Measurements from ENCODE around the gene CYP1B1.
"Not testable (repeated sequence)": the region's sequence is repeated elsewhere in the genome, so short reads cannot be mapped to it uniquely, and the experiment has no call there.

- TF ChIP-seq CTCF, POLR2A (IDR thresholded peaks at IDR 0.05): not testable (repeated sequence)
Observed at GRCh38 chr2:38085998-38086698, 10.2 kb upstream of the CYP1B1 start.

Measured in testis (tissue), 2 donors.